Right renal cortex interstitium (tissue), 3 donors: Measurements from ENCODE around the gene ACADS. TPM values are rescaled to one million over a fixed set of nuclear protein-coding genes. Genes with fewer than 3 reads are reported as not detected.

Experiments
- DNase-seq, 3 donors: peaks; one replicate each; pipeline ENCODE4 v3.0.0-alpha.2; 2013; ENCODE audit warnings: low read depth in 3 of 3, low spot score in 2 of 3
- polyA plus RNA-seq, 3 donors: library from polyadenylated mRNA; unstranded; fragments of 120-200 nt; gene quantifications; one replicate each; pipeline ENCODE4 v1.2.1, GENCODE V29; 2013; ENCODE audit not compliant: insufficient read length in 3 of 3

ACADS gene
- polyA plus RNA-seq, 3 donors, result 15.8 to 19.9 (median 16.8) TPM

DNA sequence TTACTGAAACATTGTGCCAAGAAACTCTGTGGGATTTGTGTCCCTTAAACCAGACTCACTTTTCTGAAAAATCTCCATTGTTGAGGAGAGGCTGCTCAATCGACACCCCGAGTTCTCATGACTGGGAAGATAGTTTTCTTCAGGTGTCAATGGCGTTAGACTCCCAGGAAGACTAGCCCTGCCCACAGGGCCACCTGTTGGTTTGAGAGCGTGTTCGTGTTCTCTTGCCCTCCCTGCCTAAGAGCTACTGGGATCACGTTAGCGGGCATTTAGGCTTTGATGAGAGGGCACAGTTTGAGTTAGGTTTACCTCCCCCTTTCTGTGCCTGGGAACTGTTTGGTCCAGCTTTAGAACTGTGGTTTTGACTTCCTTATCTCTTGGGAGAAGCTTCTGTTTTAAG, 26.1 kb upstream of the ACADS start:
- no peak for DNase-seq

DNA sequence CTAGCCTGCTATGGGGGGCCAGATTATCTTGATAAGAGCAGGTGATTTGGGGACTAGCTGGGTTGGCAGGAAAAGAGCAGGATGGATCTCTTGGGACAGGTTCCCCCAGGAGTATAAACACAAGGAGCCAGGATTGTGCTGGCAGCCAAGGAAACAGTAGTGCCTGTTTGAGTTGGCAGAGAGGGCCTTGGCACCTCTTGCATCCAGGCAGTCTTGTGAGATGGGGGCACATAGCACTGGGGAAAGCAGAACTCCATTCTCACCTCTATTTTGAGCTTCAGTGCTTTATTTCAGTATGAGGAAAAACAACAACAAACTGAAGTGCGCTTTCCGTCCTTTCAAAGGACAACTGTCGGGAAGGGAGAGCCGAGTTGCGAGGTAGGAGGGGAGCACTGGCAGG, 24.7 kb upstream of the ACADS start:
- no peak for DNase-seq

DNA sequence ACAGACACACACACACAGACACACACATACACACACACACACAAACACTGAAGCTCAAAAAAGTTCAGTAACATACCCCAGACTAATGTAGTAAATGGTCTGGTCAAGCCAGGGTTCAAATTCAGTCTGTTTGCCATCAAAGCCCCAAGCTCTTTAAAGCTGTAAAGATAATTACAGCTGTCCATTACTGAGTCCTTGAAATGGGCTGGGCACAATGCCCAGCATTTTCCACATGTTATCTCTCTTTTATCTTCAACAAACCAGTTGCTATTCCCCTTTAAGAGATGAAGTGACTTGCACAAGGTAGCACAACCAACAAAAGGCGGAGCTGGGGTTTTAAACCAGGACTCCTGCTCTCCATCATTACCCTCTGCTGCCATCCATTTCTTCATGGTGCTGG, 23.0 kb upstream of the ACADS start:
- no peak for DNase-seq

DNA sequence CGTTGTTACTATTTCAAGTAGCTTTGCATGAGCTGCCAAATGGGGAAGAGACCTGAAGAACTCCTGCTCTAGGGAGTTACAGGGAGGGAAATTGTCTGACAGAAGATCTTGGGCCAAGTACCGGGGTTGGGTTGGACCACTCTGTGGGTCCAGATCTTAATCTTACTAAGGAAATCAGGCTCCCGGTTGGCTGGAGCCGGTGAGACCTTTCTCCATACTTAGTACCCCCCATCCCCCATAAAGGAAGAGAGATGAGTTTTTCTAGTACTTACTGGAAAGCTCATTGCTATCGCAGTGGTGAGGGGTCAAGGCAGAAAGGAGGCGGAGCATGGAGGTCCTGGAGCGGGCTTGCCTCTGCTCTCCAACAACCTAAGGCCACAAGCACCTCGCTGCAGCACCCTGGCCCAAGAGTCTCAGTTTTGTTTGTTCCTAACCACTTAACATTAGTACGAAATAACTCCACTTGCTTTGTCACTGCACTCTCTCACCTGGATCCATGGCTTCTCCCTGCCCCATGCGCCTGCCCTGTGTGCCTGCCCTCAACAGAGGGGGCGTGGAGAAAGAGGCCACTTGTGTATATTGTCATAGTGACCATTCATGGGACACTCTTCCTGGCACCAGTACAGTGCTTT, 22.2 kb upstream of the ACADS start:
- DNase-seq, result no peak

DNA sequence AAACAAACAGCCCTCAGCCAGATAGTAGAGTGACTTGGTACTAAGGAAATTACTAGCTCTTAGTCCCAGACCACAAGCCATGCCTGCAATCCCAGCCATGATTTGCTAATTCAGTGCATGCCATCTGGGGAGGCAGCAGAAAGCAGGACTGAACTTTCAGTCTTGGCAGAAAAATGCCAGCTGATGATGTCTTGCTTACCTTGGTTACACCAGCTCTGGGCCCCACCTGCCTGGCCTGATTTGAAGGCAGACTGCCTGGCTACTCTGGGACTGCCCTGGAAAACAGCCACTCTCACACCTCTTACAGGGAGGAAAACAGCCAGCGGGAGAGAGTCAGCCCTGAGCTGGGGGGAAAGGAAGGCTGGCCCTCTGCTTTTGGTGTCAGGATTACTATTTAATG, 20.0 kb upstream of the ACADS start:
- DNase-seq, result no peak

DNA sequence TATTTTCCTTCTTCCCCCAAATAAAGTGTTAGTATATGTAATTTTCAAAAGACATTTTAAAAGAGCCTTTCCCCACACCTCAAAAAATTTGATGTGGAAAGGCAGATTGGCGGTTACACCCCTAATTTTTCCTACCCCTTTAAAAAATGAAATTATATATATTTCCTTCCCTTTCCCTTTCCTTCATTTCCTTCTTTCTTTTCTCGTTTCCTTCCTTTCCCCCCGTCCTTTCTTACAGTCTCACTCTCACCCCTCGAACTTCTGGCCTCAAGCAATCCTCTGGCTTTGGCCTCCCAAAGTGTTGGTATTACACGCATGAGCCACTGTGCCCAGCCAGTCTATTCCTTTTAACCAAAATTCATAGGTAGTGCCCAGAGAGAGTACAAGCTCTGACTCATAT, 19.6 kb upstream of the ACADS start:
- no peak for DNase-seq

DNA sequence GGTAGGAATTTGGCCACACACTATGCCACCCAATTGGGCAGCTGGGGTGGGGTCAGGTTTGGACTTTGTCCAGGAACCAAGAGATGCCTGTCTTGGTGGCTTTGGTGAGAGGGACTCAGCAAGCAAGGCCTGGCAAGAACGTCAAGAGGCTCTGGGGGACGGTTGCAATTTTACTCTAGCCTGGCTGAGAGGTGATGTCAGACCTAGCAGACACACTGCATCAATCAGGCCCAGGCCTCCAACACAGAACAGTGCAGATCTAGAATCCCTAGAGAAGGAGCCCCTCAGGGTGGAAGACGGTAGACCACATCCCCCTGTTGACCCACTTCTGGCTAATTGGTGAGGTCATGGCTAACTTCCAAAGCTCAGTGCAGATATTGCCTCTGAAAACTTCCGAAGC, 17.0 kb upstream of the ACADS start:
- DNase-seq, result no peak

DNA sequence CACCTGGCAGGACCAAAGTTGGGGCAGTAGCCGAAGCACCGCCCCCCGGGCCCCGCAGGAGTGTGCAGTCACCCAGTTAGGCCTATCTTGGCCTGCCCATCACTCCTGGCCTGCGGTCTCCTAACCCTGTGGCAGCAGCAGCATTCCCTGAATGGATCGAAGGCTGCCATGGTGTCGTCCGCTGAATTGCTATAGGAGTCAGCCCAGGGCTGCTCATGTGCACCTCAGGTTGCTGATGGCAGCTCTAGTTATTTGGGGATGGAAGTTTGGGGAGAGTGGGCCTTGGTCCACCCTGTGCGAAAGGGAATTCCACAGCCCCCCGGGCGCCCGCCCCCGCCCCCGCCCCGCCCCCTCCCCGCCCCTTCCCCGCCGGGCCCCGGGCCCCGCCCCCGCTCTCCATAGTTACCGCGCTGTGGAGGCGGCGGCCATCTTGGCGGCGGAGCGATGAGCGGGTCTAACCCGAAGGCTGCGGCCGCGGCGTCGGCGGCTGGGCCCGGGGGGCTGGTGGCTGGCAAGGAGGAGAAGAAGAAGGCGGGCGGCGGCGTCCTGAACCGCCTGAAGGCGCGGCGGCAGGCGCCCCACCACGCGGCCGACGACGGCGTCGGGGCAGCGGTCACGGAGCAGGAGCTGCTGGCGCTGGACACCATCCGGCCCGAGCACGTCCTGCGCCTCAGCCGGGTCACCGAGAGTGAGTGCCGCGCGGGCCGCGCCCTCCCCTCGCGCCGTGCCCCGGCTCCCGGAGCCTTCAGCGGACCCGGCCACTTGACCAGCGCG, 15.4 kb upstream of the ACADS start, which contains the start of gene UNC119B:
Gene UNC119B, plus strand, starts transcription at position 428 of the 774 bp plus-strand sequence. Its CDS starts 17 bp downstream, at position 445.
- DNase-seq, result no peak

DNA sequence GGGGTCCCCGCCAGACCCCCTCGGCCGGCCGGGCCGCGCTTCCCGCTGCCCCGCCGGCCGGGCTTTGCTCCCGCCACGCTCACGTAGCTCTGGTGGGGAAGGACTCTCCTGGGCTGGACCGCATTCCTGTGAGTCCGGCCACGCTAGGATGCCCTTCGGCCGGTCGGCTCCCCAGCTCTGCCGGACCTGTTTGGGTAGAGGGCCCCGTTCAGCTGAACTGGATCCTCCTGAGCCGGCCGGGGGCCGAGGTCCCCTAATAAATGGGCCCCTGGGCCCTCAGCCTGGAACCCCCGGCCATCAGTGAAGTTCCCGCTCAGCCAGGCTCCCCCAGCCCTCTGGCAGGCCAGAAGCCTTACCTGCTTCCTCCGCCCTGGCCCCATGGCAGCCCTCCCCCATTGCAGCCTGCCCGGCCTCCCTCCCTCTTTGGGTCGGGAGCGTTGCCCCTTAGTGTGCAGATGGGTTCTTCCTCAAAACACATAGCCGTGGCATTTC, 14.8 kb upstream of the ACADS start:
- no peak for DNase-seq

DNA sequence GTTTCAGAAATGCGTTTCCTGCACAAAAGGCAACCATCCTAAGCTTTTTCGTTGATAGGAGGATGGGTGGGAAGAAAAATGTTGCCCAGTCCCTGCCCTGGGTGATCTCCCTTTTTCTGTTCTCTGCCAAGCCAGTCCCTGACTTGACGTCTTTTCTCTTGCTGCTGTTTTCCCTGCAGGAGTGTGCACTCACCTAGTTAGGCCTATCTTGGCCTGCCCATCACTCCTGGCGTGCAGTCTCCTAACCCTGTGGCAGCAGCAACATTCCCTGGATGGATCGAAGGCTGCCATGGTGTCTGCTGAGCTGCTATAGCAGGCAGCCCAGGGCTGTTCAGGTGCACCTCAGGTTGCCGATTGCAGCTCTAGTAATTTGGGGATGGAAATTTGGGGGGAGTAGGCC, 14.2 kb upstream of the ACADS start:
- DNase-seq, result no peak

DNA sequence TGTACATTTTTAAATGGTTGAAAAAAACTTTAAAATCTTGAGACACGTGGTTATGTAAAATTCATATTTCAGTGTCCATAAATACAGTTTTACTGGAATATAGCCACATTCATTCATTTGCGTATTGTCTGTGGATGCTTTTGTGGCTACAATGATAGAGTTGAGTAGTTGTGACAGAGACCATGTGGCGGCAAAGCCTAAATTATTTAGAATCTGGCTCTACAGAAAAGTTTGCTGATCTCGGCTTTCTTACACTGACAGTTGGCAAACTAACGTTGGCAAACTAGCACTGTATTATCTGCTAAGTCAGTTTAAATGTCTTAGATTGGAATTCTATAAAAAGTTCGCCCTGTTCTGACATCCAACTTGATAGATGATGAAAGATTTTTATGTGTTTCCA, 13.0 kb upstream of the ACADS start:
- no peak for DNase-seq

DNA sequence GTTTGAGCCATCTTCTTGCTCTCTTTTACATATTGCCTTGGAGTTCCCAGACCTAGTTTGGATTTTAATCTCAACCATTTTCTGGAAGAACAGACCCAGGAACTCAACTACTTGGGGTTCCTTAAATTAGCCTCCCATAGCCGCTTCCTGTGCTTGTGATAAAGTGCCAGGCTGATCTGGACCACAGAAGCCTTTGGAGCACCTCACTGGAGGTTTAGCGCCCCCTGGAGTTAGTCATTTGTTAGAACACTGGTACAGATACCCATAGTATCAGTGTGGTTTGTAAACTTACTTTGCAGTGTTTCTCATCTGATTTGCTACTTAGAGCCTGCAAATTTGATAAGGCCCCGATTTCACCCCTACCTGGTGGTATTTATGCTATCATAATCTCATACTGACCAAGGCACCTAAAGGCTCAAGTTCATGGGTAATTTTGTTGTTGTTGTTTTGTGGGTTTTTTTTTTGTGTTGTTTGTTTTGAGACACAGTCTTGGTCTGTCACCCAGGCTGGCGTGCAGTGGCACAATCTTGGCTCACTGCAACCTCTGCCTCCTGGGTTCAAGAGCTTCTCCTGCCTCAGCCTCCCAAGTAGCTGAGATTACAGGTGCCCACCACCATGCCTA, 11.7 kb upstream of the ACADS start:
- peak in 2 of 3 donors; percentile 71 to 75 for DNase-seq

DNA sequence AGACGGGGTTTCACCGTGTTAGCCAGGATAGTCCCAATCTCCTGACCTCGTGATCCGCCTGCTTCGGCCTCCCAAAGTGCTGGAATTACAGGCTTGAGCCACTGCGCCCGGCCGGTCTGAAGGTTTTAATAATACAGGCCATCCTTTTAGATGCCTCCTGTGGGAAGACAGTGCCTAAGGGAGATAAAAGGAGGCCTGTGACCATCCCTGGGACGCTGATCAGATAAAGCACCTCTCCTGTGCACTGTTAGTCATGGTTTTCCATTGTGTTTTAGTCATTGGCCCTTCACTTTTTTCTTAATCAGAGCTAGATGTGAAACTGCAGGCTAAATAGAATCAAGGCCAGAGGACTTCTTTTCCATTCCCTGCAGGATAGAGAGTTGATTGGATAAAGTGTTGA, 7.6 kb upstream of the ACADS start:
- no peak for DNase-seq

DNA sequence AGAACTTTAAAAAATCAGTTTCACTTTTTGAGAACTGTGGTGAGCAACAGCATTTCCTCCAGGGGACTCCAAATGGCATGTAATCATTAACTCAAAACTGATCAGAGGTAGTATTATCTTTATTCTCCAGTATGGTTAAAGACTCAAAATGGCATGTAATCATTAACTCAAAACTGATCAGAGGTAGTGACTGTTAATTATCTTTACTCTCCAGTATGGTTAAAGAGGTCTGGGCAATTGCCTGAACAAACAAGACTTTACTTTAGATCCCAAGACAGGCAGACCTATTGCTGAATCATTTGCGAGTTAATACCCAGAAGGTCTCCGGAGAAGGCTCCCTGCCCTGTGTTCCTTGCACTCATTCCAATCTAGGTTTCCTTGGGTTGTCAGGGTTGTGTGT, 6.6 kb upstream of the ACADS start:
- DNase-seq, result no peak

DNA sequence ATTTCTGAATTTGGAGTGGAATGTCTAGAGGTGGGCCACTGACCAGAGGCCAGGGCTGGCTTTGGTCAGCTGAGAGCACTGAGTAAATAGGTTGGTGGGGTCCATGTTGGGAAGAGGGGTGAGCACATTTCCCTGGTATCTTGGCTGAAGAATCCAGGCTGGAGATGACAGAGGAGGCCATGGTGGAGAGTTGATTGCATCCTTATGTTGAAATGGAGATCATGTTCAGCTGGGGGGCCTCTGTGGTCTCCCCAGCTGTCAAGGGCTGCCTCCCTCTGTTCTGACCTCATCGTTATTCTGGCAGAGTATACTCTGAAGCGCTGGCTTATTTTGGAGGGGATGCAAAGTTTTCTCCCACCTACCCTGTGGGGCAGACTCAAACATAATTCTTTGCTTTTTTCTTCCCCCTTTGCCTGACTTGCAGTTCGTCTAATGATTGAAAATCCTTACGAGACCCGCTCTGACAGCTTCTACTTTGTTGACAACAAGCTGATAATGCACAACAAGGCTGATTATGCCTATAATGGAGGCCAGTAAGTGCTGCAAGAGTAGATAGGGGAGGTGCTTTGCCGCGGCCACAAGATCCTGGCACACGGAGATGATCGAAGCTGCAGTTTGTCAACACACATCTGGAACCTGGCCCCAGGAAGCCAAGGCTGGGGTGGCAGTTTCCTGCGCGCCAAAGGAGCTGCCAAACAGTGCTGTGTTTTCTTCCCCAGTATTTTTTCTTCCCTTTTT, 6.0 kb upstream of the ACADS start:
- no peak for DNase-seq

DNA sequence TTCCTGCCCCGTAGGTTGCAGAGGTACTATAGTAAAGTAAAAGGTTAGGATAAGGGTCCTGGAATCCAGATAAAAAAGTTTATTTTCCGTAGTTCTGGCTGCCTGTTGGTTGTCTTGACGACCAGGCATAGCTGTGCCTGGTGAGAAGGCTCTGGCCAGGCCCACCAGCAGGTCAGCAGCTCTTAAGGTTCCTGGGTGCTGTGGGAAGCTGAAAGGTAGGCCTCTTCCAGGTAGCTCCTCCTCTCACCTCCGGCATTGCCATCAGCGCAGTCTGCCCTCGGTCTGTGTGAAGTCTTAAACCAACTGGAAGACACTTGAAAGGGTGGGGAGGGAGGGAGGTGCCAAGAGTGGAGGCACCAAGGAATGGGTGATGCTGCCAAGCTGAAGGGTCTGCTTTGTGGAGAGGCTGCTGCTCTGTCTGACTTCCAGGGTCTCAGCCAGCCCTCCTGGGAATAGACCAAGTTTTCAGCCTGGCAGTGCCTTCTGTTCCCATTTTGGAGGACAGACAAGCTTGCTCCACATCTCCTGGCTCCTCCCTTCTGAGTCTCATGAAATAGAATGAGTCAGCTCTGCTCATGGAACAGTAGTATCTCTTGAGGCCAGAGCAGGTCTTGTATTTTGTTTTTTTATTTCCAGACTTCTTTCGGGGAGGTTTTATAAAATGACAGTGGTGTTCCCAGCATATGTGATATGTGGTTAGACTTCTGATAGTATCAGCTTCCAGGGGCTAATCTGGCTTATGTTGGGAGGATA, 5.2 kb upstream of the ACADS start:
- DNase-seq, result no peak

DNA sequence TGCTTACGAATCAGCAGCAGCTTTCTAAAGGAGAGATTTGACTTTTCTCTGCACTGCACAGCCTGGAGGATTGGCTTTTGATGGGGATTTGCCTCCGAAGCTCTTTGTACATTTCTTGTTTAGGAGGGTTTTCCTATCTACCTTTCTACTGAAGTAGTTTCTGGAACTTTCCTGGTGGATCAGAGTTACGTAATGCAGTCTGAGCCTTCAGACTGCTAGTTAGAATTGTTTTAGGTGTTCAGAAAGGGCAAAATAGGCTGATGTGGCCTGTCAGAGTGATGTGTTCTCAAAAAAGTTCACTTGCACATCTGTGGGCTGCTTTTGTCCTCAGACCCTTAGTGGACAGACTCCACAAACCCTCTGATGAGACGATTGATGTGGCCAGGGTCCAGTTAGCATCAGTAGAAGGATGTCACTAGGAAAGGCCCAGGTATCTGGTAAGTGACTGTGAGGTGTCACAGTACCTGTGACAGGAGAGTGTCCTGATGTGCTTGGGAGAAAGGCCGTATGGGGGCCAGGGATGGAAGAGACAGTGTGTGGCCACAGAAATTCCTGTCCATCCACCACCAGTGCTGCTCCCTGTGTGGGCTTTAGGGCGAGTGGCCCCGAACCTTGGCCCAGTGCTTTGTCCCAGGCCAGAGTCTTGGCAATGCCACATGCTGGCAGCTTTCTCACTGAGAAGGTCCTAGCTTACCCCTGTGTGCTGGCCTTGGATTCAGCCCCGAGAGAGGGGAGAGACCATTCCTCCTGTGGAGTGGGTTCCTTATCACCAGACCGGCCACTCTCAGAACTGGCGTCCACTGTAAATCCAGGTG, 4.4 kb upstream of the ACADS start:
- no peak for DNase-seq

DNA sequence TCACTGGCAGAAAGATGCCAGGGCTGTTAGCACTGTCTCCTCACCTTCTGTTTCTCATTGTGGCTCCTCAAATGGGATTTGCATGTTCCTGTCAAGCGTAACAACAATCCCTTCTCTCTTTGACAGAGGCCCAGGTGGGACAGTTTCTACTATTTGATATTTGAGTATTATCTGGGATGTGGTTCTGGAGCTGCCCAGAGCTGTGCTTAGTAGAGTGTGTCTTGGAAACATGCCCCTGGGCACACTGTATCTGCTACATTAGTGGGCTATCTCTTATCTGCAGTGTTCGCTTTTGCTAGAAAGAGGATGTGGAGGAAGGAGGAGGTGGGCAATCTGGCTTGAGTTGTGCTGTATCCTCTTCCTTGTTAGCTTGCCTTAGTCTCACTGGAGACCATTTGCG, 3.8 kb upstream of the ACADS start:
- DNase-seq, result no peak

DNA sequence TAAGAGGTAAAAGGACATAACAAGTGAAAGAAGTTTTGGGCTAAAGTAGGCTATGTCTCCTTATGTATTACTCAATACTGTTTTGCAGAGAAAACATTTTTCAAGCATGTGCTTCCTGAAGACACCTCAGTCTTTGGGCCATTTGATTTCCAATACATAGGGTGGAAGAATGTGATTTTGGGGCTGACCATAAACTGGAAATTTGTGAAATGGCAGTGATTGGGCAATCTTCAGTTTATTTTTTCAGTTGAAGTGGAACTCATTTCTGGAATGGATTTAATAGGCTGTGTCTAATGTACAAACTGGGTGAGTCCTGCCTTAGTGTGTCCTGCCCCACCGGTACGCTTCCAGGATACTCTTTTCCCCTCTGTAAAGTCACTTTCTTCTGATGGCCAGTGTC, 2.8 kb upstream of the ACADS start:
- DNase-seq, result no peak

DNA sequence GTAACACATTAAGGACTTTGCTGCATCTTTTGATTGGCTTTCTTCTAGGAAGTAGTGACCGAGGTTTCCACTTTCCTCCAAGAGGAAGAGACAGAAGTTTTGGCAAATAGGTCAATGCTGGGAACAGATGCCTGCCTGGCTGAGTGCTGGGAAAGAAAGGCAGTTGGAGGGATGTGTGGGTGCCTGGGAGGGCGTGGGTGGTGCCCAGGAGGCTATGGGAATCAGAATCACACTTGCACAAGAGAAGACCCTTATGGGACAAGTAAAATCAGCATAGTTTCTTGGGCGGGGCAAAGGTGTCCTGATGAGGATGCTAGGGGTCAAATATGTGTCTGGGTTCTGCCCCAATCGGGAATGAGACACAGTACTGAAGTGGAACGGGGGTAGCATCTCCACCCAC, 906 bp upstream of the ACADS start:
- DNase-seq, result no peak
